ELF-1 (cell line): ENCODE results near the gene HSPBAP1.

Source experiments
- DNase-seq: peaks from one replicate; pipeline ENCODE4 v3.0.0-alpha.2; 2016; ENCODE audit warnings: low read depth, low spot score

HSPBAP1 gene, protein sequence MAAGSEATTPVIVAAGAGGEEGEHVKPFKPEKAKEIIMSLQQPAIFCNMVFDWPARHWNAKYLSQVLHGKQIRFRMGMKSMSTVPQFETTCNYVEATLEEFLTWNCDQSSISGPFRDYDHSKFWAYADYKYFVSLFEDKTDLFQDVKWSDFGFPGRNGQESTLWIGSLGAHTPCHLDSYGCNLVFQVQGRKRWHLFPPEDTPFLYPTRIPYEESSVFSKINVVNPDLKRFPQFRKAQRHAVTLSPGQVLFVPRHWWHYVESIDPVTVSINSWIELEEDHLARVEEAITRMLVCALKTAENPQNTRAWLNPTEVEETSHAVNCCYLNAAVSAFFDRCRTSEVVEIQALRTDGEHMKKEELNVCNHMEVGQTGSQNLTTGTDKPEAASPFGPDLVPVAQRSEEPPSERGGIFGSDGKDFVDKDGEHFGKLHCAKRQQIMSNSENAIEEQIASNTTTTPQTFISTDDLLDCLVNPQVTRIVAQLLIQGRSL

DNA sequence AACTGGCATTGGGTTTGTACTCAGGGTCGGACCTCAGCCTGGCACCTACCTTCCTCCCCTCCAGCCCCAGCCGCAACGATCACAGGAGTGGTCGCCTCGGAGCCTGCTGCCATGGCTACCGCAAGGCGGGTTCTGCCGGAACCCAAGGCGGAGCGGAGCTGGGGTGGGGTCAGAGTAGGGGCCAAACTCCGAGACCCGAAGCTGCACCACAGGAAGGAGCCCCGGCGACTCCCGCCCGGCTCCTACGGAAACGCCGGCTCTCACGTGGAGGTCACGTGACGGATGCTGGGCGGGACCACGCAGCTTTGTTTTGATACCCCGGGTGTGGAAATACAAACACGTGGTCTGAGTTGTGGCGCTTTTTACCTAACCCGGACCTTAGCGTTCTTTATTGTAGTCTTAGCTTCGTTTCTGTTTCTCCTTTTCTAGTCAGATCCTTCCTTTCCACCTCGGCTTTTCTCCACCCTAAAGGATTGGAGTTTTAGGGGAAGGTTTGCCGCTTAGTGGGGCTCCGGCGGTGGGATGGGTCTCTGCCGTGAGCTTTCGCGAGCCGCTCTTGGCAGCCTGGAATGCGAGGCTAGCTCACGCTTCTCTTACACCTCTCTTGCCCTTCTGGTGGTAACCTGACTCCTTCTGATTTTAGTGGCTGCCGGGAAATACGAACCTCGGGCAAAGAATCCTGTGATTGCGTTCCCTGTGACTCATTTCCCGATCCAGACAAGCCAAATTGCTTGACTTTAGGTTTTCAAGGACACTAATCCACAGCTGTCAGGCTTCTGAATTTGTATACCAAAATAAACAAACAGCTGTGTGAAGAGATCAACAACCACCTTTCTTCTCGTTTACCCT, at the start of gene HSPBAP1:
Gene HSPBAP1, minus strand, starts transcription at position 264 of the 849 bp plus-strand sequence. Its CDS starts 151 bp downstream, at position 113.
- peak; percentile 97 for DNase-seq

DNA sequence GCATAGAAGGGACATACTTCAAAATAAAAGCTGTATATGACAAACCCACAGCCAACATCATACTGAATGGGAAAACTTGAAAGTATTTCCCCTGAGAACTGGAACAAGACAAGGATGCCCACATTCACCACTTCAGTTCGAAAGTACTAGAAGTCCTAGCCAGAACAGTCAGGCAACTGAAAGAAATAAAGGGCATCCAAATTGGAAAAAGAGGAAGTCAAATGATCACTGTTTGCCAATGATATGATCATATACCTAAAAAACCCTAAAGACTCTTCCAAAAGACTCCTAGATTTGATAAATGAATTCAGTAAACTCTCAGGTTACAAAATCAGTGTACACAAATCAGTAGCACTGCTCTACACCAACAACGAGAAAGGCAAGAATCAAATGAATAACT, 42.0 kb upstream of the HSPBAP1 start:
- no peak for DNase-seq

DNA sequence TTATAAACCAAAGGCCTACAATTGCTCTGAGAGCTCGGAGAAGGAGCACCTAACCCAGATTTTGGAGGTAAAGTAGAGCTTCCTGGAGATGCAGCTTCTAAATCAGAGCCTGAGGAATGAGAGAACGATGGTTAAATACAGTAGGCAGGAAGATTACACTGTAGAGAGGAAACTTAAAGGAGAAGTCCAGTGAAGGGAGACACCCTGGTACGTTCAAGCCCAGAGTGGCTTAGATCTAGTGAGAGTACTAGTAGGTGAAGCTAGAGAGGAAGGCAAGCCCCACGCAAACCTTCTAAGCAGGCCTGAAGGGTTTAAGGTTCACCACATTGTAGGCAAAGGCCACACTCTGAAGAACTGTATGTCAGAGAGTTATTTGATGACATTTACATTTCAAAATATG, 34.6 kb upstream of the HSPBAP1 start:
- DNase-seq, result no peak

DNA sequence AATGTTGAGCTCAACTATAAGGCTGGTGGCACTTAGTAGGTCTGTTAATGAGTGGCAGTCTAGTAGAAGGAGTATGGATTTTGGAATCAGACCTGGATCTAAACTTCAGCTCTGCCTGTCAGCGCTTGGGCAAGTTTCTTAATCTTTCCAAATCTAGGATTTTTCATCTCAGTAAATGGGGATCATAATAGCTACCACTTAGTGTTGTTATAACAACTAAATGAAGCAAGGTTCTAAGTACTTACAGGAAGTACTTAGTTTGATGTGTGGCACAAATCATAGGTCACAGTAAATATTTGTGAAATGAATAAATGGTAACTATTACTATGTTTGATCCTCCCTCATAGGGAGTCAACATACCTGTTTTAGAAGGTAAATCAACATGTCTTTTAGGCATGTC, 32.6 kb upstream of the HSPBAP1 start:
- DNase-seq, result no peak

DNA sequence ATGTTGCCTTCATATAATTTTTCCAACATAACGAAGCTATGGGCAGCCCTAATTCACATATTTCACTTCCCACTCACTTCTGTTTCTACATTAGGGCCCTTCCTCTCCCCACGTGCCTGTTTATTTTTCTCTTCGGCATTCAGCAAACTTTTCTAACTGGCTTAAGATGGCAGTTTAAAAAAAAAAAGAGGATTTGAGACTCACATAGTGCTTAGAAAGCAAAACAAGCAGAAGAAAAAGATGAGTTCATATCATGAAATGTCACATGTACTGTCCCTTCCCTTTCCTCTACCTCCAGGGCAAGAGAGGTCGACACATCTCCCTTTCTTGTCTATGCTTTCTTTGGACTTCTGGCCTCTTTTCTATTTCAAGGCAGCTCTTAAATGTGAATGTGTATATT, 31.8 kb upstream of the HSPBAP1 start:
- DNase-seq, result no peak

DNA sequence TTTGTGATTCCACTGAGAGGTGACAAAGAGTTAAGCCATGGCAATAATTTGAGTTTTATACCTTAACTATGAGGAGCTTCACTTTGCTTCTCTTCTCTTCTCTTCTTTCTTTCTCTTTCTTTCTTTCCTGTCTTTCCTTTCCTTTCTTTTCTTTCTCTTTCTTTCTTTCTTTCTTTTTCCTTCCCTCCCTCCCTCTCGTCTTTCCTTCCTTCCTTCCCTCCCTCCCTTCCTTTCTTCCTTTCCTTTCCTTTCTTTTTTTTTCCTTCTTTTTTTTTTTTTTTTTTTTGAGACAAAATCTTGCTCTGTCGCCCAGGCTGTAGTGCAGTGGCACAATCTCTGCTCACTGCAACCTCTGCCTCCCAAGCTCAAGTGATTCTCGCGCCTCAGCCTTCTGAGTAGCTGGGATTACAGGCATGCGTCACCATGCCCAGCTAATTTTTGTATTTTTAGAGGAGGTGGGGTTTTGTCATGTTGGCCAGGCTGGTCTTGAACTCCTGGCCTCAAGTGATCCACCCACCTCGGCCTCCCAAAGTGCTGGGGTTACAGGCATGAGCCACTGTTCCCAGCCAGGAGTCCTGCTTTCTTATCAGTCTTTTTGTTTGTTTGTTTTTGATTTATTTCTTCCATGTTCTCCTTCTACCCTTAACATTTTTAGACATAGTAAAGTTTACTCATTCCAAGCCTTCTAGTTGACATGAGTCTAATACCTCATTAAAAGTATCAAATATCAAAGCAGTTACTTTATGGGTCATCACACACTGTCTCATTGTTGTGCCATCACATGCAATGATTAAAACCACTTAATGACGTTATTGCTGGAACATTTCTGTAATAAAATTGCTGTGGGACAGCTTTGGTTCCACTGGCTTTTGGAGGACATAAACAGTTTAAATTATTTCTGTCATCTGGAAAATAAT, 31.1 kb upstream of the HSPBAP1 start:
- DNase-seq, result no peak

DNA sequence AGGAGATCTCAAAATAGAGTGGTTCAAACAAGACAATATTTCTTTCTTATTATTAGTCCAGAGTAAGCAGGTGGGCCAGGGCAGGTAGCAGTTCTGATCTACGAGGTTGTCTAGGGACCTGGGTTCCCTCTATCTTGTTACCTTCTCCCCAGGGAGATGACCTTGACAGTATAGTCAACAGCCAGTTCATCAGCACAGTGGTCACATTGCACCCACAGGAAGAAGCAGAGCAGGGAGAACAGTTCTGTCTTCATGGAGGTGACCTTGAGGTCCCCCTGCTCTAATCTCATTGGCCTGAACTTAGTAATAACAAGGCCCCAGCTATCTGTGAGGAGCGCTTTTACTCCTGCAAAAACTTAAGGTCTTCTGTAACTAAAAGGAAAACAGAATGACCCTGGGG, 23.0 kb upstream of the HSPBAP1 start:
- no peak for DNase-seq

DNA sequence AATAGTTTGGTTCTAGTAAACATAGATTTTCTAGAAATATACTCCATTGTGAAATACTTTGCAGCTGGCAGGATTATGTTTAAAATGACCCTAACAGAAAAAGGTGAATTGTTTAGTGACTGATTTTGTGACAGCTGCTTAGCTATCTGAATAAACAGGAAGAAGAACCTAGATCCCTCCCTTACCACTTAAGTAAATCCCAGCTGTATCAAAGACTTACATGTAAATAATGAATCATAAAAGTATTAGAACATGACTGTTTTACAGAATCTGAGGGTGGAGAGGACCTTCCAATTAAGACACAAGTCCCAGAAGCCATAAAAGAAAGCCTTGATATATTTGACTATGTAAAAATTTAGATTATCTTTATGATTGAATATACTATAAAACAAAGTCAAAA, 17.1 kb upstream of the HSPBAP1 start:
- DNase-seq, result no peak

DNA sequence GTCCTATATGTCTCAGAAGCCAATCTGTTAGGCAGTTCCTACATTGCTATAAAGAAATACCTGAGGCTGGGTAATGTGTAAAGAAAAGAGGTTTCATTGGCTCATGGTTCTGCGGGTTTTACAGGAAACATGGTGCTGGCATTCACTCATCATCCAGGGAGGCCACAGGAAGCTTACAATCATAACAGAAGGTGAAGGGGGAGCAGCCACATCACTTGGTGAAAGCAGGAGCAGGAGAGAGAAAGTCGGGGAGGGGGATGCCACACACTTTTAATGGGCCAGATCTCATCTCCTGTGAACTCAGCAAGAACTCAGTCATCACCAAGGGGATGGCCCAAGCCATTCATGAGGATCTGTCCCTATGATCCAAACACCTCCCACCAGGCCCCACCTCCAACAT, 10.3 kb upstream of the HSPBAP1 start:
- no peak for DNase-seq

DNA sequence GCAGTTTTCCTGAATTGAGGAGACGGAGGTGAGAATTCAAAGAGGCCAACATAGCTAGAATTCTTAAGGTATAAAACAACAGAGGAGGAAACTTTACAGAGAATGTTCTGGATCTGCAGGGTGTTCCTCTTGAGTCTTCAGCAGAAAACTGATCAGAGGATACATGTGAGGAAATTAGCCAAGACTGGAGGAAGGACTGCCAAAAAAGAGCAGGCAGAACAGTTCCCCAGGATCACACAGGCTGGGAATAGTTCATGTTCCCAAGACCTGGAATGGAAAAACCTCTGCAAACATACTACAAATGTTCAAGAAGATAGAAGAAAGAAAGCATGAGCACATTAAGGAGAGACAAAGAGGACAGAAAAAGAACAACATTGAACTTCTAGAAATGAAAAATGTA, 8.7 kb upstream of the HSPBAP1 start:
- no peak for DNase-seq

DNA sequence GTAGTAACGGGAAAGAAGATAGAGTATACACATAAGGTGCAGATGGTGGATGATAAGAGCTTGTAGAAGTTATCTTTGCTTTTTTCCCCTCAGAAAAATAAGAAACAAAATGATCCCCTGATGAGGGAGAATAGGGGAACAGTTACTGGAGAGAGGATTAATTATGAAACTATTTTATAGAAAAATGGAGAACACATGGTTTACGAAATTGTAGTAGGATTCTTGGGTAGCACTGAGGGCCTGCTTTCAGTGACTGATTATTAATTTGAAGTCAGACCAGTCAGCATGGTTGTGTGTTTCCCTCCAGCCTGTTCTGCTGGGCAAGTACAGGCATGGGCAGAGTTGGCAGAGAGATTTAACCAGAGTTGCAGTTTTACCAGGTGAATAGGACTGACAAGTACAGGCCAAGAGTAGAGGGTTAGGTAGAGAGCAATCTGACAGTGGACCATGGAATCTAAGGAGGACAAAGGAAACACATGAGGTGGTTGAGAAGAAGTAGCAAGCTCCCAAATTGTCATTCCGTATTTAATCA, 7.1 kb upstream of the HSPBAP1 start:
- no peak for DNase-seq

DNA sequence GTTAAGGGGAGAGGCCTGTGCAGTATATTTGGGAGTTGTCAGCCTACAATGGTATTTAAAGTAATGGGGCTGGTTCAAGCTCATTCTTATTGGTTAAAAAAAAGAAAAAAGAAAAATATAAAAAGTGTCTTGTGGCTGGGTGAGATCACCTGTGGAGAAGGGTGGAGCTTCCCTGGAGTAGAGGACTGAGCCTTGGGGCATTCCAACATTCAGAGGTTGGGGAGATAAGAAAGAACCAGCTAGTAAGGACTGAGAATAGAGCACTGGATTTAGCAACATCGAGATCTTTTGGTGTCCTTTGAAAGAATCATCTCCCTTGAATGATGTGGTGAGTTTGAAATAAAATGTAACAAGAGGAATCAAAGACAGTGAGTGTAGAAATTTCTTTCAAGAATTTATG, 6.4 kb upstream of the HSPBAP1 start:
- peak; percentile 28 for DNase-seq

DNA sequence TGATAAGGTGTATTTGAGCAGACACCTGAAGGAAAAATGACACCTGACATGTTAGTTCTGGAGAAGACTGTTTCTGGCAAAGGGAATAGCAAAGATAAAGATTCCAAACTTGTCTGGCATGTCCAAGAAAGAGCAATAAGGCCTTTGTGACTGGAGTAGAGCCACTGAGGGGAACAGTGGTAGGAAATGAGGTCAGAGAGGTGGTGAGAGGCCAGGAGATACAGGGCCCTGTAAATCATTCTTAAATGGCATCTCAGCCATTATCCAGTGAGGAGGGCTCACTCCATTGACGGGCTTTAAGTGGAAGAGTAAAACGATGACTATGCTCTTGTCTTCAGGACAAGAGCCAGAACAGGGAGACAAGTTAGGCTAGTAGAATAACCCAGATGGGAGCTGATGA, 5.7 kb upstream of the HSPBAP1 start:
- DNase-seq, result peak; percentile 28

DNA sequence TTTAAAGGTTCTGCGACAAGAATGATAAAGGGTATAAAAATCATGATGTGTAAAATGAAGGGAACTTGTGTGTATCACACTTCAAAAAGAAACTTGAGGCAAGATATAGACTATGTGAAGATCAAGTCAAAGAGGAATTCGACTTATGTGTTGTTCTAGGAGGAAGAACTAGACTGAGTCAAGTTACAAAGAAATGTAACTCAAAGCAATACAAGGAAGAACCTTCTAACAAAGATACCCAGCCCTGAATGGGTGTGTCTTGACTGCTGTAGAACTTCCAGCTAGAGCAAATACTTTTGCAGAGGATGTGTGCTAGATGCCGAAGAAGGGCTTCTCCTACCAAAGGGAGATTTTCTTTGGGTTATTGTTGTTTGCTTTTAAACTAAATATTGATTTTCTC, 3.7 kb upstream of the HSPBAP1 start:
- DNase-seq, result no peak

DNA sequence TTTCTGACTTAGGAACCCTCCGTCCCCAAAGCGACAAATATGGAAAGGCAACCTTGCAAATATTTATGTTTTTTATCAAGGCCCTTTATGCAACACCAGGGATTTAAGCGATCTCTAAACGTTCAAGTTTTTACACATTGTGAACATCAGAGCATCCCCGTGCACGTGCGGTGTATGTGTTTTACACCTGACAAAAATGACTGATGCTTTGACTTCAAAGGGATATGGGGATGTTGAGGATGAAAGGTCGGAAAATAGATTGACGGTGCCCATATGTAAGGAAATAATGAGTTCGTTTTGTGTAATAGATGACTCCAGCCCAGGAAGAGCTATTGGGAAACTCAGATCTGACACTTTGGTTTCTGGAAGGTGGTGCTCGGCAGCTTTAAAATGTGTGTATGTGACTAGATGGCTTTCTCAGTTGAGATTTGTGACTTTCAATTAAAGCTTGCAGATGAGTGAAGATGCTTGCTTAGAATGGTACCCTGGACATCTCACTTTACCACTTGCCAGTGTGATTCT, 2.1 kb upstream of the HSPBAP1 start:
- no peak for DNase-seq

DNA sequence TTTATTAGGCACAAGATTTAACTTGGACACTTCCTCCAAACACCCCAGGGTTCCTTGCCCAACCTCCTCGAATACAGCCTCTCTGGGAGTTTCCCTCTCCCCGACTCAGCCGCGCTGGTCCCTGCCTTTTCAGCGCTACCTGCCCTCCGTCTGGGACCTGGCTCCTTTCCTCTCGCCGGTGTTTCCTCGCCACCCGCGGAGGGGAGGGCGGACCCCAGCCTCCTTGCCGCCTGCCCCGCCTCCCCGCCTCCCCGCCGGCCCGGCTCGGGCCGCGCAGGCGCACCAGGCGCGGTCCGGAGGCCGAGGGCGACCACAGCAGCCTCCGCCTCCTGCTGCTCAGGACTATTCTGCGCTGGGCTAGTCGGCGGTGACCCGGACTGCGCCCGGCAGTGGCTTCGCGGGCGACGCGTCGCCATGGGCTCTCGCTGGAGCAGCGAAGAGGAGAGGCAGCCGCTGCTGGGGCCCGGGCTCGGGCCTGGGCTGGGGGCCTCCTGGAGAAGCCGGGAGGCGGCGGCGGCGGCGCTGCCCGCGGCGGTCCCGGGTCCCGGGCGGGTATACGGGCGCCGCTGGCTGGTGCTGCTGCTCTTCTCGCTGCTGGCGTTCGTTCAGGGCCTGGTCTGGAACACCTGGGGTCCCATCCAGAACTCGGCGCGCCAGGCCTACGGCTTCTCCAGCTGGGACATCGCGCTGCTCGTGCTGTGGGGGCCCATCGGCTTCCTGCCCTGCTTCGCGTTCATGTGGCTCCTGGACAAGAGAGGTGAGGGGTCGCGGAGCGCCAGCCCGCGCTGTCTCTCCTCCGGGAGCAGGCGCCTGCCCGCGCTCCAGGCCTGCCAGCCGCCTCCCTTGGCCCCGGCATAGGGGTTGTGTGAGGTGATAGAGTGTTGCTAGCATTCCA, 1.4 kb upstream of the HSPBAP1 start, which contains the start of gene SLC49A4:
Gene SLC49A4, plus strand, starts transcription at position 291 of the 895 bp plus-strand sequence. Its CDS starts 124 bp downstream, at position 415.
- DNase-seq, result peak; percentile 91

DNA sequence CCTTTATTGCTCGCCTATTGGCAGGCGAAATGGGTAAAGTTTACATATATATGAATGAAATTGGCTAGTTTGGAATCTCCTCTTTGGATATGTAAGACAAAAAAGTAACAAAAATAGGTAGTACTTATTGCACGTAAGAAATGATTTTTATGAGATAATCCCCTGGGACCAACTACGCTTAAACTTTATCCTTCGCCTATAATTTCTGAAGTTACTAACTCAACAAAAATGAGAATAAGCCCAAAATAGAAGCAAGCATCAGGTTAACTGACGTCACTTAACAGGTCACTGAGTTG, 800 bp upstream of the HSPBAP1 start:
- no peak for DNase-seq

DNA sequence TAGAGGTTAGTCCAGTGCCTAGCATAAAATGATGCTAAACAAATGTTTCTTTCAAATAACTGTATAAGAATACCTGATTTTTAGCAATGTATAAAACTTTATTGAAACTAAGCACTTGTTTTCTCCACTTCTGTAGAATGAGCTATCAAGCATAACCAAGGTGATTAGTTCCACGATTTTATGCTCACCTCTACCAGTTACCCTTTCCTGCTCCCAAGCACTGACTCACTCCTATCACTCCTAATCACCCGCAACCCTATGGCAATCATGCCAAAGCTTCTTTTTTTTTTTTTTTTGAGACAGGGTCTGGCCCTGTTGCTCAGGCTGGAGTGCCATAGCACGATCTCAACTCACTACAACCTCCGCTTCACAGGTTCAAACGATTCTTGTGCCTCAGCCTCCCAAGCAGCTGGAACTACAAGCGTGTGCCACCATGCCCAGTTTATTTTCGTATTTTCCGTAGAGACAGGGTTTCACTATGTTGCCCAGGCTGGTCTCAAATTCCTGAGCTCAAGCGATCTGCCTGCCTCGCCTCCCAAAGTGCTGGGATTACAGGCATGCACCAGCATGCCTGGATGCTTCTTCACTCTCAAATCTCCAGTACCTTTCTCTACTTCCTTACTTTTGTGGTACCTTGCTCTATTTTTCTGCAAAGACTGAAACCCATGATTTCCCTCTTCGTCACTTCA, 3.9 kb downstream of the HSPBAP1 start:
- DNase-seq, result no peak

DNA sequence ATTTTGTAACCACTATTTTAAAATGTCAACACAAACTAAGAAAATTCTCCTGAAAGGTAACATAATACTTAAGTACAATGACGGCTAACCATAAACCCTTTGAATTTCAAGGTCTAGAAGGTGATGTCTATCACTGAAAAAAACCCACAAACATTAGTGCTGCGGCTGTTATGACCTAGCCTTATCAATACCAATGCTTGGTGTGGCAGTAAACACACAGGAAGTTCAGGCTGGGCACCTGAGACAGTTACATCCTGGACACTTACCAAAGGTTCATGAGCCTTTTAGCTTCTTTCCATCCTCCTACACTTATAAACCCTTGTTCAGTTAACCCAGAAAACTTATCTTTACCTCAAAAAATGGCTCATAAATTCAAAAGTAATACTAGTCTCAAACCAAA, 5.8 kb downstream of the HSPBAP1 start:
- no peak for DNase-seq

DNA sequence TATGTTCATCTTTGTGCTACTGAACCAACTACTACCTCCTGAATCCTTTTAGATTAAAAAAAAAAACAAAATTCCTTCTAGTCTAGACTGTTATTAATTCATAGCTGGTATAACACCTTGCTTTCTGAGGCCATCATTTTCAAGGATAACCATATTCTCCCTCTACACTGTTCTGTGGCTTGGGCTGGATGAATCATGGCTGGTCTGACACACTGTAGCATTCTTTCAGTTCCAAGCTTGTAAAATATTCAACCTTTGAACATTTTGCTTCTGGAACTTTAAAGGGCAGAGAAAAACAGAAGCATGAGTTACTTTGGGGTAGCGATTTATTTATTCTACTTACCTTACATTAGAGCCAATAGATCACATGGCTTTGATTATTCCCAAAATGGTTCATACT, 7.6 kb downstream of the HSPBAP1 start:
- DNase-seq, result no peak
